Activated CD8-positive, alpha-beta memory T cell treated with anti-CD3 and anti-CD28 coated beads for 4 hours (primary cell): ENCODE data around the gene RBFOX2.

Source experiments
- DNase-seq, 2 donors: peaks; one replicate each; pipeline ENCODE4 v3.0.0-alpha.2; 2020; ENCODE audit warnings: low read depth in 2 of 2

RBFOX2 gene

DNA sequence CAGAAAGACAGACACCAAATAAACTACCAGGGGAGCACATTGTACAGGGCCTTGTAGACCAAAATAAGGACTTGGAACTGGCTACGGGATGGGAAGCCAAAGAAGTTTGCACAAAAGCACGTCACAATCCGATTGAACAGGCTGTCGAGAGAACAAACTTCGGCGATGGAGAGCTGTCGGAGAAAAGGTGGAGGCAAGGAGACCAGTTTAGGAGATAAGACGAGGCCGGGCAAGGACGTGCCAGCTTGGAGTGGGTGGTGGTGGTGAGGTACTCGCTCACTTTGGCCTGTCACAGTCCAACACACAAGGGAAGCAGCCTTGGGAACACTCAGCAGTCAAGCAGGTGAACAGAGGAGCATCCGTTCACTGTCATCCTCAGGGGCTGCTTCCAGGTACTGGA is 291.9 kb downstream of the RBFOX2 start:
- DNase-seq = no peak

DNA sequence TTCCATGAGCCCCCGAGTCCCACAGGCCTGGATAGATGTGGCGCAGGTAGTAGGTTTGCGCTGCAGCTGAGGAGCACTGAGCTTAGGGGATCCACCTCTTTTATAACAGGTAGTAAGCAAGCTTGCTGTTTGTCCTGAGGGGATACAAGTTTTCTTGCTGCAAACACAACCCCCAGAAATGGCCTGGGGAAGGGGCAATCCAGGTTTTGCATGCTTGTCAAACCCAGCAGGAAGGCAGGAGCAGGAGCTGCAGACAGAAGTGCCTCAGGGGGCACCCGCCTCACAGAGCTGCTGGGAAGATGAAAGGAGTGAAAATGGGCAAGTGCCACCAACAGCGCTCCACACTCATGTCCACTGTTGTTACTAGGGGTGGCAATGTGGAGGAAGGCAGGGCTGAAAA is 292.5 kb downstream of the RBFOX2 start:
- DNase-seq = no peak

- DNase-seq = no peak
Measured at GRCh38 chr22:35735542-35735941, 293.1 kb downstream of the RBFOX2 start.

GRCh38 chr22:35734517-35734827 is 294.2 kb downstream of the RBFOX2 start:
- no peak for DNase-seq

- no peak for DNase-seq
Measured at GRCh38 chr22:35733791-35734516, 294.7 kb downstream of the RBFOX2 start.

- DNase-seq = no peak
Measured at GRCh38 chr22:35733036-35733435, 295.6 kb downstream of the RBFOX2 start.

DNA sequence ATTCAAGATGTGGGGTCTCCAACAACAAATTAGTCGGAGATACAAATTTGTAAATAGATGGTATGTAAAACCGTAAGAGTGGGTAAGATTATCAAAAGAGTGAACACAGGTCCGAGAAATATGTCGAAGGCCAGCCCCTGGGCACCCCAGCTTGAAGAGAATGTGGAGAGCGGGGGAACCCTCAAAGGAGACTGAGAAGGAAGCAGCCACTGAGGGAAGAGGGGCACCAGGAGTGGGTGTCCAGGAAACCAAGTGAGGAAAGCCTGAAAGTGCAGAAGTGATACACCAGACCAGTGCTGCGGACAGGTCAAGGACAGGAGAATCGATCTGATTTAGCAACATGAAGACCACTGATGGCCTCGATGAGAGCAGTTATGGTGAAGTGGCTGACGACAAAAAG is 296.5 kb downstream of the RBFOX2 start:
- no peak for DNase-seq

DNA sequence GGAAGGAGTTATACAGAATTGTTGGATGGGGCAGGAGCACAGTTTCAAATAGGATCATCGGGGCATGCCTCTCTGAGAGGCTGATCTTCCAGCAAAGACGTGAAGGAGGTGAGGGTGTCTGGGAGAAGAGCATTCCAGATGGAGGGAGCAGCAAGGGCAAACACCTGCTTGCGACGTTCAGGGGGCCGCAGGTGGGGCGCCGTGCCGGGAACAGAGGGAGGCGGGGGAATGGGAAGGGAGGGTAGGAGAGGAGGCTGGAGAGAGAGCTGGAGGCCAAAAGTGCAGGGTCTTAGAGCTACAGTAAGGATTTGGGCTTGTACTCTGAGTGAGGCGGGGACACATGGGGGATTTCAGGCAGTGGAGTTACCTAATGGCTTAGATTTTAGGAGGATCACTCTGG is 297.3 kb downstream of the RBFOX2 start:
- DNase-seq = no peak

- DNase-seq = no peak
Measured at GRCh38 chr22:35729309-35729698, 299.3 kb downstream of the RBFOX2 start.

GRCh38 chr22:35728639-35729308 is 299.9 kb downstream of the RBFOX2 start:
- no peak for DNase-seq

- DNase-seq = no peak
Measured at GRCh38 chr22:35727436-35727835, 301.2 kb downstream of the RBFOX2 start.

GRCh38 chr22:35726933-35727332 is 301.7 kb downstream of the RBFOX2 start:
- no peak for DNase-seq

DNA sequence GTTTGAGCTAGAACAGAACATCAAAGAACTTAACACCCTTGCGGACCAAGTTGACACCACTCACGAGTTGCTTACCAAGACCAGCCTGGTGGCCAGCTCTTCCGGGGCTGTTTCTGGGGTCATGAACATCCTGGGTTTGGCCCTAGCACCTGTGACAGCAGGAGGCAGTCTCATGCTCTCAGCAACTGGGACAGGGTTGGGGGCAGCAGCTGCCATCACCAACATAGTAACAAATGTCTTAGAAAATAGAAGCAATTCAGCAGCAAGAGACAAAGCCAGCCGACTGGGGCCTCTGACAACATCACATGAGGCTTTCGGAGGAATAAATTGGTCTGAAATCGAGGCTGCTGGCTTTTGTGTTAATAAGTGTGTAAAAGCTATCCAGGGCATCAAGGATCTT is 302.2 kb downstream of the RBFOX2 start:
- DNase-seq = no peak

DNA sequence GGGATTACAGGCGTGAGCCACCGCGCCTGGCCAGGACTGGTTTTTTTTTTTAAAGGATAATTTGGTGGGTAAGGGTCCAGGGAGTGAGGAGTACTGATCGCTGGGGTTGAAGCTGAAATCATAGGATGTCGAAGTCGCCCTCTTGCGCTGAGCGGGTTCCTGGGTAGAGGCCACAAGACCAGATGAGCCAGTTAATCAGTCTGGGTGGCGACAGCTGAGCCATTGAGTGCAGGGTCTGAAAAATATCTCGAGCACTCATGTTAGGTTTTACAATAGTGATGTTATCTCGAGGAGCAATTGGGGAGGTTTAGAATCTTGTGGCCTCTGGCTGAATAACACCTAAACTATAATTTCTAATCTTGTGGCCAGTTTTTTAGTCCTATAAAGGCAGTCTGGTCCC is 303.1 kb downstream of the RBFOX2 start:
- DNase-seq = no peak

- no peak for DNase-seq
Measured at GRCh38 chr22:35721960-35722359, 306.7 kb downstream of the RBFOX2 start.

DNA sequence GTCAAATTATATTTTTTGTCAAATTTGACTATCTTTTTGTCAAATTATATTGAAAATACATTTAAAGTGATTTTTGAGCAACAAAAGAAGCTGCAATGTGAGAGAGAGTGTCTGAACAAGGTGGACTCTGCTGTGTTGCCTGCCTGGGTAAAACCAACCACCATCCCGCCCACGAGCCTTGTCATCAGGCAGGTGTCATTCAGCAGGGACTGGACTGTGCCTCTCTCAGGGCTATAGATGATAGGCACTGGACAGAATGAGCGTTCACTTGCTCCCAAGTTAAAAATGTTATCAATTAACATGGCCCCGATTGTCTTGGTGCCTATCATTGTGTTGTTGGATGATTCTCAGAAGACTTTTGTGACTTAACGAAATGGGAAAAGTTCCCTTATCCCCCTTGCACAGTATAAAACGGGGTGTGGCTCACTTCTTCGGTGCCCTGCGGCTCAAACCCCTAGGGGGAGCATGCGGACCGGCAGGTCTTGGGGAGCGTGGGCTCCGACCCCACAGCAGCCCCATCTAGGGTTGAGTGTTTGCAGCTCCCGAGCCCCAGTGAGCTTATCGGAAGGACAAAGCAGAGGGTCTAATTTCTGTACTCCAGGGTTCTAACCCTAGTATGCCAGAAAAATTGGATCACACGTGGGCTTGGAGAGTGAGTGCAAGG is 309.3 kb downstream of the RBFOX2 start:
- DNase-seq = no peak

- no peak for DNase-seq
Measured at GRCh38 chr22:35717572-35717971, 311.1 kb downstream of the RBFOX2 start, which contains the start of gene APOL5. TSS of gene APOL5 (plus strand) at chr22:35717872. CDS start at chr22:35717872, 0 bp downstream.

DNA sequence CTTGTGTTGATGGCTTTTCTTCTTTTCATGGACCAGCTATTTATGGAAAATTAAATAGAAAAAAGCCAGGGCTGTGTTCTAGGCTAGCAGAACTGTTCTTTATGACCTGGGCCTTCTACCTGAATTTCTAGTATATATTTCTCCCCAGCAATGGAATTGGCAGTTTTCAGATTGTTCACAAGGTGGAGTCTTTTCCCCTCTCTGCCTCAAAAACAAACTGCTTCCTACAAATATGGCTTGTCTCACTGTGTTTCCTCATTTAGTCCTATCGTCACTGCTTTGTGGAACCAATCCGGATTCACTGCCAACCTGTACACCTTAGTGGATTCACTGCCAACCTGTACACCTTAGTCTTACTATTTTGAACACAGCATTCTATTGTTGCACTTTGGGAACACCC is 316.0 kb downstream of the RBFOX2 start:
- DNase-seq = no peak

- no peak for DNase-seq
Measured at GRCh38 chr22:35711336-35711735, 317.3 kb downstream of the RBFOX2 start.

DNA sequence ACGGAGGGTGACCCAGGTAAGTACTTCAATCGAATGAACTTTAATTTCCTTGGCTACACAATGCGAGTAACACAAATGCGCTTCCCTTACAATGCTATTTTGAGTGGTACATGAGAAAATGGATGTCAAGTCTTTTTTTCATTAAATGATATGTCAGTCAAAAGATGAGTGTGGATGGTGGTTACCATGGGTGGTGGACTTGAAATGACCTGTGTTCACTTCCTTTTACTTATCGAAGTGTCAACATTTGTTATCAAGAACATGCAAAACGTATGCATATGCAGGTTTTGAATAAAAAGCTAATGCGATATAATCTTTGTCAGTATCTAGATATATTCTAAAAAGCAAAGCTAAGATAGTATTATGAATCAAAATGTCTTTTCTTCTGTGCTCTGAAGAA is 319.7 kb downstream of the RBFOX2 start:
- no peak for DNase-seq

DNA sequence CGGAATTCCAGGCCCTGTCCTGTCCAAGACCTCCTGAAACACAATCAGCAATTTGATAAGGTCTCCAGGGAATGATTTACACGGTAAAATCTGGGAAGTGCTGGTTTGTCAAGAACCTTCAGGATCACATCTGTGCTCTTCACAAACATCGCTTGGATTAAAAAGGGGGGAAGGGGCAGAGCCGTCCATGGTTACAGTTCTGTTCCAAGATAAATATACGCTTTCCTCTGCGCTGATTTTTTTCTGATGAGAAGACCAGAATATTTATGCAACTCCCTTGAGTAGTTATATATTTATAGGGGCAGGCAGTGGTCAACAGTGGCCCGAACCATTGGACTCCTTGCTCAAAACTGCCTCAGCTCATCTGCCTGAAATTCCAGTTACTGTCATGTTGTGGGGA is 320.2 kb downstream of the RBFOX2 start:
- no peak for DNase-seq

DNA sequence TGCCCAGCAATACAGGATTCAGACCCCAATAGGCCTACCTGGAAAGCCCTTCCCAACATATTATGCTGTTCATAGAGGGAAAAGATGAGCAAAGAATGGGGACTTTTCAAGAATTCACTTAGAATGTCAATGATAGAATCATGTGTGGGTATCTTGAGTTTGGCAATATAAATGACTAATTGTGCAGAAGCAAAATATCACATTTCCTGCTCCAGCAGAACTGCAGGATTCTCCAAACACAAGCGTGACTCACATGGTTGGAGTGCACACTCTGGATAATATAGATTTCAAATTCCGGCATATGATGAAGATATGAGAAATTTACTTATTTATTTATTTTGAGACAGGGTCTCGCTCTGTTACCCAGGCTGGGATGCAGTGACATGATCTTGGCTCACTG is 323.5 kb downstream of the RBFOX2 start:
- DNase-seq = no peak
